HepG2 (cell line): ENCODE measurements around the gene NECTIN2. TPM values are rescaled to one million over a fixed set of nuclear protein-coding genes. Genes with fewer than 3 reads are reported as not detected.

Source experiments
- ARID2 ChIP-seq: sonication (generic); formaldehyde crosslinking; IDR thresholded peaks from 2 replicates; pipeline ENCODE4 v1.8.1; 2022; ENCODE audit warnings: mild to moderate bottlenecking, missing genetic modification reagents, borderline replicate concordance
- ATF1 ChIP-seq: IDR thresholded peaks from 2 replicates; pipeline ENCODE4 v1.6.1; 2016; ENCODE audit warnings: mild to moderate bottlenecking, control low read depth
- FLYWCH1 ChIP-seq: sonication (generic); formaldehyde crosslinking; IDR thresholded peaks from 2 replicates; pipeline ENCODE4 v1.8.1; 2023; ENCODE audit warnings: mild to moderate bottlenecking, missing genetic modification reagents
- GABPA ChIP-seq, 2 experiments: IDR thresholded peaks; 2 replicates each; pipeline ENCODE4 v1.6.1; 2011 to 2016; ENCODE audit warnings: low read depth in 2 of 2, low read length in 1 of 2, missing biosample characterization in 1 of 2, missing genetic modification characterization in 1 of 2
- GFI1 ChIP-seq: sonication (generic); formaldehyde crosslinking; IDR thresholded peaks from 2 replicates; pipeline ENCODE4 v1.5.0; 2020; ENCODE audit warnings: missing genetic modification reagents, mild to moderate bottlenecking, borderline replicate concordance
- HNF4A ChIP-seq: sonication (generic); formaldehyde crosslinking; IDR thresholded peaks from 2 replicates; pipeline ENCODE4 v1.4.0; 2020; ENCODE audit warnings: missing genetic modification reagents
- MXI1 ChIP-seq: IDR thresholded peaks from 3 replicates; pipeline ENCODE4 v1.6.1; 2012; ENCODE audit warnings: low read depth, low read length, inconsistent platforms, borderline replicate concordance
- NR2F6 ChIP-seq, 2 experiments: IDR thresholded peaks; 2 replicates each; pipeline ENCODE4 v1.6.1; 2016; ENCODE audit warnings: antibody characterized with exemption in 1 of 2, mild to moderate bottlenecking in 1 of 2
- SAP130 ChIP-seq: IDR thresholded peaks from 2 replicates; pipeline ENCODE4 v1.6.1; 2016; ENCODE audit warnings: low read depth
- SRSF9 ChIP-seq: fragments of 200-400 bp; formaldehyde crosslinking; IDR thresholded peaks from 2 replicates; pipeline ENCODE4 v1.6.1; 2018; ENCODE audit warnings: borderline replicate concordance, mild to moderate bottlenecking, low read depth, low read length; ENCODE audit not compliant: insufficient read depth, poor library complexity, severe bottlenecking
- SRY ChIP-seq: sonication (generic); formaldehyde crosslinking; IDR thresholded peaks from 2 replicates; pipeline ENCODE4 v1.8.0; 2022; ENCODE audit warnings: mild to moderate bottlenecking, missing genetic modification reagents
- TBL1XR1 ChIP-seq: fragments of 150-350 bp; IDR thresholded peaks from 2 replicates; pipeline ENCODE4 v1.6.1; 2014; ENCODE audit warnings: borderline replicate concordance, low read length; ENCODE audit not compliant: partially characterized antibody
- TBX2 ChIP-seq: sonication (generic); formaldehyde crosslinking; IDR thresholded peaks from 2 replicates; pipeline ENCODE4 v1.5.0; 2020; ENCODE audit warnings: missing genetic modification reagents, mild to moderate bottlenecking, borderline replicate concordance
- TFAP4 ChIP-seq: sonication (generic); IDR thresholded peaks from 2 replicates; pipeline ENCODE4 v1.6.1; 2016; ENCODE audit warnings: low read depth, borderline replicate concordance
- TFDP1 ChIP-seq: IDR thresholded peaks from 2 replicates; pipeline ENCODE4 v1.6.1; 2016; ENCODE audit warnings: missing compliant biosample characterization, missing genetic modification reagents, borderline replicate concordance
- TFE3 ChIP-seq: IDR thresholded peaks from 2 replicates; pipeline ENCODE4 v1.6.1; 2016
- U2AF2 ChIP-seq: fragments of 200-400 bp; formaldehyde crosslinking; IDR thresholded peaks from 2 replicates; pipeline ENCODE4 v1.6.1; 2017; ENCODE audit warnings: low read depth, mild to moderate bottlenecking, low read length
- ZNF264 ChIP-seq: sonication (generic); formaldehyde crosslinking; IDR thresholded peaks from 2 replicates; pipeline ENCODE4 v1.4.0; 2020; ENCODE audit warnings: missing genetic modification reagents
- ZNF329 ChIP-seq: sonication (generic); formaldehyde crosslinking; IDR thresholded peaks from 2 replicates; pipeline ENCODE4 v1.9.0; 2021; ENCODE audit warnings: low read depth, mild to moderate bottlenecking, missing genetic modification reagents
- ZNF451 ChIP-seq: sonication (generic); formaldehyde crosslinking; IDR thresholded peaks from 2 replicates; pipeline ENCODE4 v1.5.0; 2020; ENCODE audit warnings: mild to moderate bottlenecking, missing genetic modification reagents
- ZNF639 ChIP-seq: conservative IDR thresholded peaks from 2 replicates; pipeline ENCODE4 v1.6.1; 2018; ENCODE audit warnings: missing genetic modification reagents
- ZNF691 ChIP-seq: sonication (generic); formaldehyde crosslinking; IDR thresholded peaks from 2 replicates; pipeline ENCODE4 v1.4.0; 2020; ENCODE audit warnings: missing genetic modification reagents, low read depth, mild to moderate bottlenecking, borderline replicate concordance
- ZNF737 ChIP-seq: sonication (generic); formaldehyde crosslinking; IDR thresholded peaks from 2 replicates; pipeline ENCODE4 v1.5.0; 2020; ENCODE audit warnings: missing genetic modification reagents, mild to moderate bottlenecking, borderline replicate concordance
- polyA plus RNA-seq, 8 experiments: library from polyadenylated mRNA; depleted of rRNA in 3 of 8; stranded (reverse) in 7 of 8; unstranded in 1 of 8; fragments of >200 nt; fragmentation: Illumina TruSeq in 4 of 8; extraction: Trizol in 4 of 8; gene quantifications; 2 replicates each; pipeline versions ENCODE4 v1.2.1 to v1.2.3, GENCODE V29; 2011 to 2016; ENCODE audit warnings: low read depth in 4 of 8, missing spikeins in 1 of 8, mixed read lengths in 1 of 8; ENCODE audit not compliant: insufficient read depth in 1 of 8
- total RNA-seq, 5 experiments: library from RNA; depleted of rRNA; stranded (reverse); fragments of >200 nt; fragmentation: Illumina TruSeq; extraction: Trizol; gene quantifications; 2 replicates each; pipeline ENCODE4 v1.2.3, GENCODE V29; 2016; ENCODE audit warnings: low read depth in 1 of 5

NECTIN2 gene
- total and polyA plus RNA-seq, 2 of the 13 experiments (the other 11 are each of a cell fraction or from before 2014, with no cell fraction given): 75.4 to 114 TPM

- peak; percentile 33; the same call in 1 of the 2 replicates for TF ChIP-seq TFE3 (CRISPR knock-in tag)
- TF ChIP-seq ZNF639 (CRISPR knock-in tag): 0 out of 2 replicates have a peak, but pooled peaks have one; percentile 30
- no peak for TF ChIP-seq ZNF691
- no peak for TF ChIP-seq ZNF329 (CRISPR knock-in tag)
- no peak for TF ChIP-seq ATF1 (CRISPR knock-in tag)
- TF ChIP-seq TBX2: no peak
- no peak for TF ChIP-seq NR2F6 (IDR thresholded peaks at IDR 0.05)
- TF ChIP-seq NR2F6 (CRISPR knock-in tag; IDR thresholded peaks at IDR 0.05): no peak
- TF ChIP-seq ZNF737 (CRISPR knock-in tag): no peak
- 0 out of 2 replicates have a peak, but pooled peaks have one; percentile 3 for TF ChIP-seq SRY (CRISPR knock-in tag)
- no peak for TF ChIP-seq U2AF2
- no peak for TF ChIP-seq FLYWCH1 (CRISPR knock-in tag)
- TF ChIP-seq TBL1XR1: no peak
- TF ChIP-seq HNF4A (CRISPR knock-in tag): no peak
- TF ChIP-seq GFI1 (CRISPR knock-in tag): no peak
- peak; percentile 37 for TF ChIP-seq GABPA (IDR thresholded peaks at IDR 0.05; ENCODE audit: low read depth, low read length)
- TF ChIP-seq GABPA (CRISPR knock-in tag; IDR thresholded peaks at IDR 0.05; ENCODE audit: low read depth): peak; percentile 69
- no peak for TF ChIP-seq SRSF9
- TF ChIP-seq ZNF451 (CRISPR knock-in tag): no peak
- peak; percentile 15; the same call in 1 of the 2 replicates for TF ChIP-seq TFAP4
- TF ChIP-seq TFDP1 (CRISPR knock-in tag): no peak
- no peak; the same call in 2 of the 3 replicates for TF ChIP-seq MXI1
- no peak for TF ChIP-seq ZNF264 (CRISPR knock-in tag)
- TF ChIP-seq ARID2: 0 out of 2 replicates have a peak, but pooled peaks have one; percentile 8
- TF ChIP-seq SAP130 (CRISPR knock-in tag): peak; percentile 79
Measured at GRCh38 chr19:44847144-44848035, 1.3 kb downstream of the NECTIN2 start (continued).
